Measurements from ENCODE around the gene AKT1.
A peak's percentile ranks its signal among the peaks of the same experiment; 100 is the strongest.
"Not testable (repeated sequence)": the region's sequence is repeated elsewhere in the genome, so short reads cannot be mapped to it uniquely, and the experiment has no call there.

Gene AKT1

GRCh38 chr14:104794993-104795780 is at the start of gene AKT1:
AKT1 (minus strand) TSS chr14:104795748; CDS start chr14:104792643, 3,105 bp downstream.
- H3K4me3 ChIP-seq (replicated peaks in 1 of 2; ENCODE audit: low read depth in 2 of 2, low read length in 2 of 2): peak within 1 kb of the TSS; percentile 73 to 76
- TF ChIP-seq CTCF (IDR thresholded peaks at IDR 0.05; ENCODE audit: low read depth, low read length): no peak
- no peak for DNase-seq (ENCODE audit: low read depth in 2 of 2)

- no peak for TF ChIP-seq CTCF (IDR thresholded peaks at IDR 0.05; ENCODE audit: low read depth, low read length)
- H3K4me3 ChIP-seq (replicated peaks in 1 of 2; ENCODE audit: low read depth in 2 of 2, low read length in 2 of 2): no peak overlapping the region
- no peak for DNase-seq (ENCODE audit: low read depth in 2 of 2)
These were observed 49.6 kb upstream of the AKT1 start for GRCh38 chr14:104845033-104845666.

GRCh38 chr14:104844306-104845032 is 48.9 kb upstream of the AKT1 start:
- no peak overlapping the region for H3K4me3 ChIP-seq (replicated peaks in 1 of 2; ENCODE audit: low read depth in 2 of 2, low read length in 2 of 2)
- no peak for DNase-seq (ENCODE audit: low read depth in 2 of 2)
- no peak for TF ChIP-seq CTCF (IDR thresholded peaks at IDR 0.05; ENCODE audit: low read depth, low read length)

GRCh38 chr14:104843442-104844305 is 48.1 kb upstream of the AKT1 start:
- DNase-seq (ENCODE audit: low read depth in 2 of 2): no peak
- TF ChIP-seq CTCF (IDR thresholded peaks at IDR 0.05; ENCODE audit: low read depth, low read length): no peak
- H3K4me3 ChIP-seq (replicated peaks in 1 of 2; ENCODE audit: low read depth in 2 of 2, low read length in 2 of 2): peak overlapping the region in 1 of 2 donors; percentile 11

GRCh38 chr14:104843006-104843405 is 47.5 kb upstream of the AKT1 start:
- H3K4me3 ChIP-seq (replicated peaks in 1 of 2; ENCODE audit: low read depth in 2 of 2, low read length in 2 of 2): no peak overlapping the region
- no peak for DNase-seq (ENCODE audit: low read depth in 2 of 2)
- no peak for TF ChIP-seq CTCF (IDR thresholded peaks at IDR 0.05; ENCODE audit: low read depth, low read length)

GRCh38 chr14:104841730-104842129 is 46.2 kb upstream of the AKT1 start:
- H3K4me3 ChIP-seq (replicated peaks in 1 of 2; ENCODE audit: low read depth in 2 of 2, low read length in 2 of 2): no peak overlapping the region
- TF ChIP-seq CTCF (IDR thresholded peaks at IDR 0.05; ENCODE audit: low read depth, low read length): no peak
- DNase-seq (ENCODE audit: low read depth in 2 of 2): no peak

- DNase-seq (ENCODE audit: low read depth in 2 of 2); H3K4me3 ChIP-seq (replicated peaks in 1 of 2; ENCODE audit: low read depth in 2 of 2, low read length in 2 of 2): not testable (repeated sequence)
These were observed 40.8 kb upstream of the AKT1 start for GRCh38 chr14:104836171-104836935.

Measured in cardiac fibroblast (primary cell).